Measurements from ENCODE around the gene METRNL.
"Not testable (repeated sequence)": the region's sequence is repeated elsewhere in the genome, so short reads cannot be mapped to it uniquely, and the experiment has no call there.

The METRNL gene

GRCh38 chr17:83125515-83126274, 46.3 kb downstream of the METRNL start:
- no peak for DNase-seq

- no peak for DNase-seq
These were observed 46.9 kb downstream of the METRNL start for GRCh38 chr17:83126275-83126811.

GRCh38 chr17:83127431-83128160, 48.2 kb downstream of the METRNL start:
- DNase-seq, result no peak

- no peak for DNase-seq
These were observed 49.2 kb downstream of the METRNL start for GRCh38 chr17:83128306-83129240.

- DNase-seq, result no peak
These were observed 50.3 kb downstream of the METRNL start for GRCh38 chr17:83129676-83130075.

GRCh38 chr17:83131401-83132011, 52.1 kb downstream of the METRNL start:
- no peak for DNase-seq

GRCh38 chr17:83132251-83133081, 53.1 kb downstream of the METRNL start:
- DNase-seq, result no peak

GRCh38 chr17:83133302-83134121, 54.1 kb downstream of the METRNL start:
- DNase-seq, result no peak

GRCh38 chr17:83134456-83134855, 55.0 kb downstream of the METRNL start:
- DNase-seq, result not testable (repeated sequence)

- no peak for DNase-seq
These were observed 56.3 kb downstream of the METRNL start for GRCh38 chr17:83135692-83136091.

- no peak for DNase-seq
These were observed 56.7 kb downstream of the METRNL start for GRCh38 chr17:83136156-83136555.

- DNase-seq, result no peak
These were observed 57.5 kb downstream of the METRNL start for GRCh38 chr17:83136931-83137330.

GRCh38 chr17:83137523-83137922, 58.1 kb downstream of the METRNL start:
- DNase-seq, result no peak

- DNase-seq, result no peak
These were observed 59.4 kb downstream of the METRNL start for GRCh38 chr17:83138820-83139219.

GRCh38 chr17:83139541-83140248, 60.3 kb downstream of the METRNL start:
- DNase-seq, result not testable (repeated sequence)

- not testable (repeated sequence) for DNase-seq
These were observed 60.8 kb downstream of the METRNL start for GRCh38 chr17:83140249-83140566.

GRCh38 chr17:83142619-83143018, 63.2 kb downstream of the METRNL start:
- DNase-seq, result no peak

- DNase-seq, result no peak
These were observed 64.4 kb downstream of the METRNL start for GRCh38 chr17:83143817-83144231.
